ENCODE results near the gene GORAB.

The GORAB gene

DNA sequence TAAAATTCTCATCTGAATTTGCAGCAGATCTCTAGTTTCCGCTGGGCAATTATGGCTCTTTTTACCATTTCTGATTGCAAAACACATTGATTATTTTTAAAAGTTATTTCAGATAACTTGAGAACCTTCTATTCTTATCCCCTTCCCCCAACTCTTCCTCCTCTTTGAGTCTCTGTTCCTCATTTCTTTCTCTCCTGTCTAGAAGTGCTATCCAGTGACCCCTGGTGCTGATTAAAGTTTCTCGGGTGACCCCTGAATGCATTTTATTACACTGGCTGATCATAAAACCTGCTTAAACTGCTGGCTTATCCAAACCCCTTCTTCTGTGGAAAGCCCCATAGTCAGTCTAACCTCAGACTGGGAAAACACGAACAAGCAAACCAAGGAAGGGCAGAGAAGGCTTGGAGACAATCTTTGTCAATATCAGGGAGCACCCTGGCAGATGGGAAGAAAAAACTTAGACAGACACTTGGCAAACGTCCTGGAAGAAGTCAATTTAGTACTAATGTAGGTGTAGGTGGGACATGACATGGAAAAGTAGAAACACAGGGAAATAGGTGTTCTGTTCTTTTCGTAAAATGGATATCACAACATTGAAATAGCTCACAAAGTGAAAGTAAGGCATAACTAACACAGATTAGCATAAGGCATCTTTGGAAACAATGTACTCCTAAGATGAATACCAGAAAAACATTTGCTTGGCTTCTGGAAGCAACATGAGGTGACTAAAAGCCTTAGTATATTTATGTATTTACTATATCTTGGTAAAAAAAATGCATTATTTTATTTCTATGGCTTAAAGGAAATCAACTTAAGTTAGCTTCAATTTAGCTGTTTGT lies 61.4 kb downstream of the GORAB start:
- DNase-seq = no peak

- no peak for DNase-seq
Measured at GRCh38 chr1:170594066-170594626, 62.2 kb downstream of the GORAB start.

- DNase-seq = no peak
Measured at GRCh38 chr1:170596701-170597100, 64.7 kb downstream of the GORAB start.

- no peak for DNase-seq
Measured at GRCh38 chr1:170598618-170599017, 66.7 kb downstream of the GORAB start.

GRCh38 chr1:170599033-170599432 lies 67.1 kb downstream of the GORAB start:
- DNase-seq = no peak

DNA sequence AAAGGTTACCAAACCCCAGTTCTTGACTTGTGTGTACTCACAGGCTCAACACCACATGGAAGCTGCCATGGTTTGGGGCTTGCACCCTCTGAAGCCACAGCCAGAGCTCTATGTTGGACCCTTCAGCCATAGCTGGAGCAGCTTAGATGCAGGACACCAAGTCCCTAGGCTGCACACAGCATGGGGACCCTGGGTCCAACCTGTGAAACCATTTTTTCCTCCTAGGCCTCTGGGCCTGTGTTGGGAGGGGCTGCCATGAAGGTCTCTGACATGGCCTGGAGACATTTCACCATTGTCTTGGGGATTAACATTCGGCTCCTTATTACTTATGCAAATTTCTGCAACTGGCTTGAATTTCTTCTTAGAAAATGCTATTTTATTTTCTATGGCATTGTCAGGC lies 69.9 kb downstream of the GORAB start:
- DNase-seq = no peak
